Neuronal stem cell (in vitro differentiated cells): Measurements from ENCODE around the gene CREB3L2.
A peak's percentile ranks its signal among the peaks of the same experiment; 100 is the strongest.

Experiments
- DNase-seq: peaks from one replicate; pipeline ENCODE4 v3.0.0-alpha.2; 2013; ENCODE audit warnings: low spot score
- H2AFZ ChIP-seq: one replicate; pipeline ENCODE4 v1.6.1; 2013; ENCODE audit warnings: mild to moderate bottlenecking, low read length, inconsistent platforms
- H2AK5ac ChIP-seq: 2 replicates; pipeline ENCODE4 v1.6.1; 2013; ENCODE audit warnings: low read depth, mild to moderate bottlenecking, inconsistent platforms, low read length, moderate library complexity, mixed read lengths
- H2BK120ac ChIP-seq: 2 replicates; pipeline ENCODE4 v1.6.1; 2013; ENCODE audit warnings: low read depth, mild to moderate bottlenecking, inconsistent platforms, low read length, moderate library complexity, mixed read lengths
- H2BK12ac ChIP-seq: one replicate; pipeline ENCODE4 v1.6.1; 2013; ENCODE audit warnings: low read length, inconsistent platforms
- H2BK15ac ChIP-seq: 2 replicates; pipeline ENCODE4 v1.6.1; 2013; ENCODE audit warnings: mild to moderate bottlenecking, low read length, inconsistent platforms, mixed read lengths
- H2BK5ac ChIP-seq: one replicate; pipeline ENCODE4 v1.6.1; 2013; ENCODE audit warnings: inconsistent platforms, mild to moderate bottlenecking, low read length, moderate library complexity
- H3K14ac ChIP-seq: one replicate; pipeline ENCODE4 v1.6.1; 2013; ENCODE audit warnings: low read length, inconsistent platforms
- H3K18ac ChIP-seq: 2 replicates; pipeline ENCODE4 v1.6.1; 2013; ENCODE audit warnings: low read length, inconsistent platforms
- H3K23ac ChIP-seq: 2 replicates; pipeline ENCODE4 v1.6.1; 2013; ENCODE audit warnings: low read depth, mild to moderate bottlenecking, mixed read lengths, low read length, inconsistent platforms; ENCODE audit not compliant: poor library complexity
- H3K27ac ChIP-seq: replicated peaks from 3 replicates; pipeline ENCODE4 v1.5.1; 2013; ENCODE audit warnings: low read length, inconsistent platforms
- H3K27me3 ChIP-seq, 3 experiments: 2 replicates each; pipeline ENCODE4 v1.6.1; 2013; ENCODE audit warnings: low read length in 3 of 3, mild to moderate bottlenecking in 2 of 3, inconsistent platforms in 1 of 3, low read depth in 1 of 3, mixed read lengths in 1 of 3, moderate library complexity in 1 of 3; ENCODE audit not compliant: control insufficient read depth in 3 of 3, insufficient read depth in 3 of 3
- H3K36me3 ChIP-seq, 2 donors: replicated peaks in 1 of 2; 2 replicates each; pipeline ENCODE4 v1.6.1; 2013; ENCODE audit warnings: low read length in 2 of 2; ENCODE audit not compliant: control insufficient read depth in 2 of 2, insufficient read depth in 2 of 2
- H3K4ac ChIP-seq: 2 replicates; pipeline ENCODE4 v1.6.1; 2013; ENCODE audit warnings: inconsistent platforms, mild to moderate bottlenecking, low read length, moderate library complexity
- H3K4me1 ChIP-seq, 2 donors: 1 replicate in 1 of 2; 2 replicates in 1 of 2; pipeline ENCODE4 v1.6.1; 2013; ENCODE audit warnings: low read length in 2 of 2, low read depth in 1 of 2; ENCODE audit not compliant: control insufficient read depth in 2 of 2, insufficient read depth in 1 of 2
- H3K4me2 ChIP-seq: one replicate; pipeline ENCODE4 v1.6.1; 2013; ENCODE audit warnings: mild to moderate bottlenecking, low read length, inconsistent platforms; ENCODE audit not compliant: insufficient read depth, poor library complexity, severe bottlenecking
- H3K4me3 ChIP-seq, 2 donors: 2 replicates each; pipeline ENCODE4 v1.5.1; 2013; ENCODE audit warnings: low read length in 2 of 2, mild to moderate bottlenecking in 2 of 2, inconsistent platforms in 1 of 2, moderate library complexity in 1 of 2
- H3K79me1 ChIP-seq: one replicate; pipeline ENCODE4 v1.6.1; 2013; ENCODE audit warnings: low read depth, mild to moderate bottlenecking, inconsistent platforms, low read length, moderate library complexity
- H3K9ac ChIP-seq: one replicate; pipeline ENCODE4 v1.6.1; 2013; ENCODE audit warnings: mild to moderate bottlenecking, low read depth, low read length, inconsistent platforms; ENCODE audit not compliant: poor library complexity
- H3K9me3 ChIP-seq, 2 donors: replicated peaks in 1 of 2; 2 replicates each; pipeline versions ENCODE3 to v1.6.1; 2013; ENCODE audit warnings: low read length in 2 of 2, mild to moderate bottlenecking in 2 of 2, inconsistent platforms in 1 of 2, low read depth in 1 of 2, mixed read lengths in 1 of 2, moderate library complexity in 1 of 2; ENCODE audit not compliant: control insufficient read depth in 2 of 2, insufficient read depth in 1 of 2
- H4K8ac ChIP-seq: one replicate; pipeline ENCODE4 v1.6.1; 2013; ENCODE audit warnings: low read depth, mild to moderate bottlenecking, inconsistent platforms, low read length, moderate library complexity
- H4K91ac ChIP-seq: one replicate; pipeline ENCODE4 v1.6.1; 2013; ENCODE audit warnings: low read length, low read depth, mild to moderate bottlenecking, inconsistent platforms; ENCODE audit not compliant: poor library complexity
- WGBS, 2 donors: extraction: QIAGEN DNeasy Blood & Tissue Kit; methylation state at CpG; one replicate each; pipeline ENCODE4 v1.1.7; 2013; ENCODE audit warnings: missing lambda C conversion rate in 2 of 2, mixed read lengths in 1 of 2; ENCODE audit not compliant: insufficient read length in 2 of 2, insufficient replicate concordance in 1 of 2; ENCODE audit errors: extremely low coverage in 2 of 2; 5-methylcytosine and 5-hydroxymethylcytosine counted together

CREB3L2 gene

GRCh38 chr7:138008019-138008587 is 6.2 kb upstream of the CREB3L2 start:
- Histone ChIP-seq H3K9ac (no peak overlapping the region), H3K4ac (no peak overlapping the region), H2AFZ (peak overlapping the region; percentile 90), H2BK120ac (no peak overlapping the region), H3K18ac (no peak overlapping the region), H3K27ac (no peak overlapping the region), H3K4me1 (peaks cover 1 to 3% of the 10 kb centered on the region in 2 donors), H4K8ac (no peak overlapping the region), H2BK15ac (no peak overlapping the region), H2AK5ac (peak overlapping the region; percentile 8), H2BK5ac (no peak overlapping the region), H3K27me3 (no peaks in the 10 kb centered on the region), H3K9me3 (no peaks in the 10 kb centered on the region), H3K14ac (no peak overlapping the region), H3K79me1 (no peaks in the 10 kb centered on the region), H3K23ac (no peak overlapping the region), H2BK12ac (no peak overlapping the region), H3K4me3 (no peak overlapping the region), H3K4me2 (no peak overlapping the region), H4K91ac (no peak overlapping the region), H3K36me3 (no peaks in the 10 kb centered on the region)
- no CpG with 5 or more reads among the region's 7 CpGs for WGBS, 2 donors
- no peak for DNase-seq

- H2AK5ac ChIP-seq, result no peak overlapping the region
- H4K8ac ChIP-seq, result no peak overlapping the region
- H2BK12ac ChIP-seq, result no peak overlapping the region
- no CpG with 5 or more reads among the region's 2 CpGs for WGBS, 2 donors
- H3K9ac ChIP-seq, result no peak overlapping the region
- H2AFZ ChIP-seq, result no peak overlapping the region
- H3K36me3 ChIP-seq, result no peaks in the 10 kb centered on the region
- no peak overlapping the region for H2BK5ac ChIP-seq
- H2BK15ac ChIP-seq, result no peak overlapping the region
- H3K27ac ChIP-seq, result no peak overlapping the region
- H3K4ac ChIP-seq, result no peak overlapping the region
- H3K27me3 ChIP-seq, result no peaks in the 10 kb centered on the region
- DNase-seq, result no peak
- no peak overlapping the region for H3K23ac ChIP-seq
- peaks cover 2% of the 10 kb centered on the region for H3K79me1 ChIP-seq
- H4K91ac ChIP-seq, result no peak overlapping the region
- H3K9me3 ChIP-seq, result no peaks in the 10 kb centered on the region
- no peak overlapping the region for H3K4me3 ChIP-seq
- no peak overlapping the region for H2BK120ac ChIP-seq
- no peak overlapping the region for H3K4me2 ChIP-seq
- peaks cover 4 to 5% of the 10 kb centered on the region in 2 donors for H3K4me1 ChIP-seq
- no peak overlapping the region for H3K14ac ChIP-seq
- H3K18ac ChIP-seq, result no peak overlapping the region
These were observed 4.2 kb upstream of the CREB3L2 start for GRCh38 chr7:138006106-138006505.

GRCh38 chr7:138004936-138005335 is 3.0 kb upstream of the CREB3L2 start:
- no peak overlapping the region for H2AFZ ChIP-seq
- no peak overlapping the region for H3K4me2 ChIP-seq
- no peak overlapping the region for H2AK5ac ChIP-seq
- peaks cover 6 to 7% of the 10 kb centered on the region in 2 donors for H3K4me1 ChIP-seq
- H2BK5ac ChIP-seq, result no peak overlapping the region
- no peak overlapping the region for H2BK15ac ChIP-seq
- no peak overlapping the region for H3K14ac ChIP-seq
- no peak overlapping the region for H3K9ac ChIP-seq
- H3K36me3 ChIP-seq, result no peaks in the 10 kb centered on the region
- H2BK12ac ChIP-seq, result no peak overlapping the region
- no peak overlapping the region for H2BK120ac ChIP-seq
- no peak overlapping the region for H3K18ac ChIP-seq
- no peak overlapping the region for H3K4ac ChIP-seq
- no peak overlapping the region for H4K91ac ChIP-seq
- no peak overlapping the region for H3K4me3 ChIP-seq
- H3K27me3 ChIP-seq, result no peaks in the 10 kb centered on the region
- H3K9me3 ChIP-seq, result no peaks in the 10 kb centered on the region
- no peak overlapping the region for H3K23ac ChIP-seq
- DNase-seq, result no peak
- peaks cover 2% of the 10 kb centered on the region for H3K79me1 ChIP-seq
- H3K27ac ChIP-seq, result no peak overlapping the region
- WGBS, 2 donors, result no CpG with 5 or more reads among the region's 4 CpGs
- H4K8ac ChIP-seq, result no peak overlapping the region

- no peak overlapping the region for H2BK5ac ChIP-seq
- H3K36me3 ChIP-seq, result no peaks in the 10 kb centered on the region
- no peak overlapping the region for H3K9ac ChIP-seq
- peaks cover 10 to 12% of the 10 kb centered on the region in 2 donors for H3K4me1 ChIP-seq
- H3K9me3 ChIP-seq, result no peaks in the 10 kb centered on the region
- no peak overlapping the region for H3K4me3 ChIP-seq
- peak overlapping the region; percentile 57 for H2AFZ ChIP-seq
- H2BK15ac ChIP-seq, result no peak overlapping the region
- no peak overlapping the region for H2BK120ac ChIP-seq
- no peak overlapping the region for H3K23ac ChIP-seq
- no peak for DNase-seq
- H4K91ac ChIP-seq, result no peak overlapping the region
- H3K4ac ChIP-seq, result no peak overlapping the region
- no peak overlapping the region for H3K18ac ChIP-seq
- no peak overlapping the region for H3K27ac ChIP-seq
- H3K27me3 ChIP-seq, result no peaks in the 10 kb centered on the region
- H2BK12ac ChIP-seq, result no peak overlapping the region
- H3K4me2 ChIP-seq, result no peak overlapping the region
- H3K79me1 ChIP-seq, result peaks cover 2% of the 10 kb centered on the region
- H3K14ac ChIP-seq, result no peak overlapping the region
- no peak overlapping the region for H2AK5ac ChIP-seq
- no peak overlapping the region for H4K8ac ChIP-seq
- no CpG with 5 or more reads among the region's 4 CpGs for WGBS, 2 donors
These were observed 2.2 kb upstream of the CREB3L2 start for GRCh38 chr7:138004046-138004445.
